HG02588 (cell line): ENCODE results near the gene OGFOD1.

Source experiments
- ATAC-seq: cut with Tn5 transposase; IDR thresholded peaks from one replicate; pipeline ENCODE4 v1.9.1; 2021; ENCODE audit warnings: mild to moderate bottlenecking, moderate library complexity; ENCODE audit not compliant: unreplicated experiment

The OGFOD1 gene

DNA sequence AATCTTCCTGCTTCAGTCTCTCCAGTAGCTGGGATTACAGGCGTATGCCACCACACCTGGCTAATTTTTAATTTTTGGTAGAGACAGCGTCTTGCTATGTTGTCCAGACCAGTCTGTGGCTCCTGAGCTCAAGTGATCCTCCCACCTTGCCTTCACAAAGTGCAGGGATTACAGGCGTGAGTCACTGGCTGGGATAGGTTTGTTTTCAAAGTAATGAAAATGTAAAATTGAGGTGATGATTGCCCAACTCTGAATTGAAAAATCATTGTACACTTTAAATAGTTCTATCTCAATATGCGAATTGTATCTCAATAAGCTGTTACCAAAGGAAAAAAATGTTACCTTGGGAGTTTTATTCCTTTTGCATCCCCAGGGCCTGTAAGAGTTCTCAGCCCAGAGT, 24.8 kb upstream of the OGFOD1 start:
- no peak for ATAC-seq

DNA sequence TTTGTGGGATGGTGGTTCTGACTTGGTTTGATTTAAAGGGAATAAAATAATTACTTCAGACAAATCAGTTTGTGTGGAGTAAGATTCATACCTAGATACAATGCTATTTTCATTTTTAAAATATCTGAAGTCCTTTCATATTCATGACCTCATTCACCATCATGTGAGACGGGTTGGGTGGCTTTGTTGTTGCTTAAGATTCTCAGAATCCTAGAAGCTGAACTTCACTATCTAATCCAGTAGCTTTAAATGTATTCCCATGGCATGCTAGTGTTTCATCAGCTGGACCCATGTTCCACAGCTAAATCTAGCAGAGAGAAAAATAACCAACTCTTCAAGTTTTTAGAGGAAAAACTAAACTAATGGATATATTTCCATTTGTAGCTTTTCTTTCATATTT, 23.3 kb upstream of the OGFOD1 start:
- no peak for ATAC-seq

DNA sequence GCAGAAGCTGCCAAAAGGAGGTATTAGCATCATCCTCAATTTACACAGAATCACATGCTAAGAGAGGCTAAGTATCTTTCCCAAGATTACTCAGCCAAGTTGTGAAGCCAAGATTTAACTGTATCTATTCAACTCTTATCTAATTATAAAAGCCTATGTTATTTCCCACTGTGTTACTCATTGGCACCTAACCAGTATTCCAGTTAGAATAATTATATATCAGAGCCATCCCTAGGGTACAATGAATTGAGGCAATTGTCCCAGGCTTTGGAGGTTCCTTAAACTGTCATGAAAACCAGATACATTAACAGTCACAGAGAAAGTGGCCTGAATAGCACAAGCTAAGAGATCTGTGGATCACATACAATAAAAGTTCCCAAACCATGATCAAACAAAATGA, 15.1 kb upstream of the OGFOD1 start:
- ATAC-seq = no peak

DNA sequence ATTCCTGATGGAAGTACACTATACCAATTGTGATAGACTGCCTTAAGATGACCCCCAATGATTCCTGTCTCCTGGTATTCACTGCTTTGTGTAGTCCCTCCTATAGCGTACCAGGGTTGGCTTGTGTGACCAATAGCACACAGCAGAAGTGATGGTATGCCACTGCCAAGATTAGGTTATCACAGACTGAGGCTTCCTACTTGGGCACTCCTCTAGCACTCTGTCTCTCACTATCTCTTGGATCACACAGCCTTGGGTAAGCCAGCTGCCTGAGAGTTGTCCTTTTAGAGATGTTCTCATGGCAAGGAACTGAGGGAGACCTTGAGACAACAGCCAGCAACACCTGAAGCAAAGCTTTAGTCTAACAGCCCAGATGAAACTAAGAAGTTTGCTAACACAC, 13.3 kb upstream of the OGFOD1 start:
- ATAC-seq = no peak

DNA sequence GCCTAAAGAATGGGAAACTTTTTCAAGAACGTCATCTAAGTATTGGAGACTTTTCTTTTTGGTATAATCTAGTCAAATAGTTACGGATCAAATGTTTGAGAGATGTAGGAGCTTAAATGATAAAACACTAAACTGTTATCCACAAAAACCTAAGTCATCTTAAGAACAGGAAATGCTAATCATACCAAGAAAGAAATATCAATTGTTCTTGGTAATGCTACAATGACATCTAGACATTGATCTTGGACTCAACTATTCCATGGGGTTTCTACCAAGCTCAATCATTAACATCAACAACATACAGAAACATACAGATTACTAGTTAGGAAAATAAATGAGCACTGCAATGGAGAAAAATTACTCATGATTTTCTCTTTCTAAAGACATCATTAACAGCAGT, 4.1 kb upstream of the OGFOD1 start:
- no peak for ATAC-seq

DNA sequence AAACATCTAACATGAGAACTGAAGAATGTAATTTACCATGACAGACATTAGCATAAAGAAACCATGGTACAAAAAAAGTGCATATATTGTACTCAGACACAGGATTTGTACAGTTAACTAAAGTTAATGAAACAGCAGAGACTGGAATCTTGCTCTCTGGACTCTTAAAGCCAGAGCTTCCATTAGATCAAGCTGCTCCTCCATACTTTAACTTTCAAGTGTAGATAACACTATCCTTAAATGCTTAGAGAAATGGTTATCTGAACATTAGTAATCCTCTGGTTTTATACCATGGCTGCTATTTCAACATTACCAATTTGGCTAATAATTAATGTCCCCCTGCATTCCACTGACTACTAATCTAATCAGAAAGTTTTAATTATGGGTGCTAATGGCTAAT, 3.3 kb upstream of the OGFOD1 start:
- no peak for ATAC-seq

DNA sequence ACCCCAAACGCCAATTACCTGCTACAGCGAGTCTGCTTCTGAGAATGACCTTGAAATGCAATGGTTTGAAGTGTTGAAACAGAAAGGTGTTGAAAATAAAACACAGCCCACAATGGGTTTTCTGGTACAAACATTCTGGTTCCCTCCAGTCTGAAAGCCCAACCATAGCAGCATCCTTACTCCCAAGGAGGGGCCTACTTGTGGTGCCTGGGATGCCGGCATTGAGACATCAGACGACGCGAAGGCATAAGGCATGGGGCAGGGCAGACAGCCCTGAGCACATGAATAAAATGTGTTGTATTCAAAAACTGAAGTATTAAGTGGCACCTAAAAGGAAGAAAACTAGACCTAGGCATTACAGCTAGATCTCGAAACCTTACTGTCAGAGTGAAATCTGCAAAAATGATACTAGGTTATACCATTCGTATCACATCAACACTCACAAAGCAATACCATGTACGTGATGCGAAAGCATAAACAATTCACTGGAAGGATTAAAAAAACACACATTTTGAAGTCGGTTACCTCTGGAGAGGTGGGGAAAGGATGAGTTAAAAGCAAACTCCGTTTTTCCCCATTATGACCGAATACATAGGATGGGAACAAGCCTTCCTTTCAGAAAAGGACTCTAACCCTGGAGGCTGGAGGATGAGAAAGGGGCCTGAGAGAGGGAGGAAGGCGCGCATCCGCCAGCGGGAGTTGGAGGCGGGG, 924 bp upstream of the OGFOD1 start:
- peak; percentile 26 for ATAC-seq

DNA sequence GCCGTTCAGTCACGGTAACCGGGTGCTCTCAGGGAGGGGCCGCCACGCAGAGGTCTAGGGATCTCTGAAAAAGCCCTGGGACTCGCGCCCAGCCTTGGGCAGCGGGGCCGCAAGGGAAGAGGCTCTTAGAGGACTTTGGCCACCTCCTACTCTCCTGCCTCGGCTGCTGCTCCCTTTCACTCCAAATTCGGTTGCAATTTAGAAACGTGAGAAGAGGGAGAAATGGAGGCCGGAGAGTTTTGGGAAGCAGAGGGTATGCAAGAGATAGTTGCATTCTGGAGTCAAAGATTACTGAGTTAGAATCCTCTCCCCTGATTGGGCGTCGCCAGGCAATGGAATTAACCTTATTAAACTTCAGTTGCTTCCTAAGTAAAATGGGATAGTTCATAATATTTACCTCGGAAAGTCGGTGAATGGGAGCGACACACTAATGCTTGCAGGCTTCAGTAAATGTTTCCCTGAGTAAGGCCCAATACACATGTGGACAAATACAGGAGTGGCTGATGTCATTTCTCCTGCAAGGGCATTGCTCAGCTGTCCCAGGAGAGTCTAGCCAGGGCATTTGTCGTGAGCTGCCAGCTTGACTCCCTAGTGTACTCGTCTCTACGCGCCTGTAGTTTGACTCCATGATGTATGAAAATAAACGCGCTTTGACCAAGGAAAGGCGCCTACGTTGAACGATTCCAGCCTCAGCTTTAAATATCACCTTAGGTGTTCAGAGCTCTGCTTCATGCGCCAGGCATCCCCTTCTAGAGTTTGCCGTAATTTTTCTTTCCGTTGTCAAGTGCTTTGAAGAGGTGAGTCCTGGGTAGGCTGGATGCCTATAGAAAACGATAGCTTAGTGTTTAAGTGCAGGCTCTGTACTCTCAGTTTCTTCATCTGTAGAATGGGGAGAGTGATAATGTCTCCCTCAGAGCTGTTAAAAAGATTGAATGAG, 667 bp downstream of the OGFOD1 start:
- ATAC-seq = peak; percentile 33

DNA sequence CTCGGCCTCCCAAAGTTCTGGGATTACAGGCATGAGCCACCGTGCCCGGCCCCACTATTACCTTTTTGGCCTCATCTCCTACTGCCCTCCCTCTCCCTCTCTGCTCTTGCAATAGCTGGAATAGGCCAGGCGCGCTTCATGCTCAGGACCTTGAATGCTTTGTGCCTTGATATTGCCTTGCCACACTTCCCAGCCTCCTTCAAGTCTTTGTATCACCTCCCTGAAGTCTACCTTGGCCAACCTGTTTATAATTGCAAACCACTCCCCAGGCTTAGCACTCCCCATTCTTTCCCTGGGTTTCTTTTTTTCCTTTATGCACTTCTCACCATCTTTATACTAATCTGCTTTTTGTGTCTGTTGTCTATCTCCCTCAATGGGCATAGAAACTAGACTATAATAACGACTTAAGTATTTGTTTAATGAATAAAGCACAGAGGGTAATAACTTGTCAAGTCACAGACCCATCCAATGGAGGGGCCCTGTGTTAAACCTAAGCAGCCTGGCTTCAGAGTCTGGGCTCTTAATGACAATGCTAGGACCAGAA, 6.6 kb downstream of the OGFOD1 start:
- no peak for ATAC-seq

DNA sequence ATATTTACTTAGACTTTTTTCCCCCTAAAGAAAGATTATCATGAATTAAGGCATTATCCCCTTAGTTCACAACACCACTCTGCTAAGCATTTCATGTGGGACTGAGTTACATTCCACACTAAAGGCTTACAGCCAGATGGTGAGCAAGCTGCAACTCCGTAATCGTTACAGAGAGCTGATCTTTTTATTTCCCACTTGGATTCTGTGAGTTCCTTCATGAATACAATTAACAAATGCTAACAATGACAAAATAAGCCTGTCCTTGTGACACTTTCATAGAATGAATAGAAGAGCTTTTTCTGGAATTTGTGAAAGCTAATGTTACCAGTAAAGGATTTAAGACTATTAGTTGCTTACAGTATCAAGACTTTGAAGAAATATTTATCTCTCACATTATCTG, 8.7 kb downstream of the OGFOD1 start:
- no peak for ATAC-seq

DNA sequence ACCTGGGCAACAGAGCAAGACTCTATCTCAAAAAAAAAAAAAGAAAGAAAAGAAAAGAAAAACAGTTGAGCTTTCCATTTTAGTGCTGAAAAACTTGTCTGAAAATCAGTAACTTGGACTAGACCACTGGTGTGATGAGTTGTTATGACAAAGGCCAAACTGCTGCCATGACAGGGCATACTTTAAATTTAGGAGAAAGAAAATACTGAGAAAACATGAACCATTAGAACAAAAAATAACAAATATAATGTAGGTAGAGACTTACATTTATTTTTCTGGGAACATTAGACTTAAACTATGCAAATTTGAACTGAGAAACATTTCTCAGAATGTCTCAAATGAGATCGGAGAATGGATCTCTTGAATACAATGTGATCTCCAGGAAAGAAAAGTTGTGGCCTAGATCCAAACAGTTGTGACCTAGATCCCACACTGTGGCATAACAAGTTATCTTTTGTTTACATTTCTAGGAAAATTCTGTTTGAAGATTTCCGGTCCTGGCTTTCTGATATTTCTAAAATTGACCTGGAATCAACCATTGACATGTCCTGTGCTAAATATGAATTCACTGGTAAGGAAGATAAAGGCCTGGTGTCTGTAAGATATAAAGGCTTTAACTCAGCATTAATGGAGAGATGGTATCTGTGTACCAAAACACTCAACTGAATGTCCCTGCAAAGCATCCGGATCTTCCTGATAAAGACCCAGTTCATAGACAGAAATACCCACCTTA, 10.9 kb downstream of the OGFOD1 start:
- ATAC-seq = no peak

DNA sequence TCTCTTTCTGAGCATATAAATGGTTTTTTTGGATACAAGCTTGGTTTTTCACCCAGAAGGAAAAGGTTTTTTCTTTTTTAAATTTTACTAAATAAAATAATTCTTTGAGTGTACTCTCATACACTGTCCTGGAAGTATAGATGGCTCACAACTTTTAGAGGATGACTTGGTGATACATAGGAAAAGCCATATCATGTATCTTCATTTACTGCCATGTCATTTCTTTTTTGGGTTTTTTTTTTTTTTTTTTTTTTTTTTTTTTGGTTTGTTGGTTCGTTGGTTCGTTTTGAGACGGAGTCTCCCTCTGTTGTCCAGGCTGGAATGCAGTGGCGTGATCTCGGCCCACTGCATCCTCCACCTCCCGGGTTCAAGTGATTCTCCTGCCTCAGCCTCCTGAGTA, 11.8 kb downstream of the OGFOD1 start:
- no peak for ATAC-seq

DNA sequence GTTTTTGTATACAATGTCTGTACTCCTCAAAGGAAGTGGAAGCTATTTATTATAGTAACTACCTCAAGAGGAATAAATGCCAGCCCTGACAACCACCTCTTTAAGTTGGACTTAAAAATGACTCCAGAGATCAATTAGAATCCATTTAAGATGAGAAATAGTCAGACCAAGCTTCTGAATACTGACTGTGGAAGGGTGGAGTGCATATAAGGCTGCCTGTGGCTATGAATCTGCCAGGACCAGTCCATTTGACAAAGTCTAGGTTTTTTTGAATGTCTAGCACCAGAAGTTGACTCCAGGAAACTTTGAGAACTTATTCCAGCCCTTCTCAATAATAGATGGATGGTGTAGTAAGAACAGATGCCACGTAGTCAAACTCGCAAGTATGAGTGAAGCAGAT, 15.0 kb downstream of the OGFOD1 start:
- ATAC-seq = no peak

DNA sequence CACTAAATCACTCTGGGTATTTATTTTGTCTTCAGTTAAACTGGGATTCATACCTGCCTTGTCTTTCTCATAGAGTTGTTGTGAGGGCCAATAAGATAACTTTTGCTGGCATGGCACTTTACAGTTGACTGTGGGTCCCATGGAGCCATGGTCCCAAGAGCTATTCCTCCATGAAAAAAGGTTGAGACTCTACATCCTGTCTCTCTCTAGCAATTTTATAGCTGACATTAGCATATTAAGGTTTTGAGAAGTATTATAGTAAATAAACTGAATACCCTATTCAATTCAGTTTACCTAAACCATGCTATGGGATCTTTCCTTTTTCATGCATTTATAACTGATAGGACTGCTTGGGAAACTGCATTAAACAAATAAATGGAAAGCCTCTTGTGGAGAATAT, 17.4 kb downstream of the OGFOD1 start:
- no peak for ATAC-seq

DNA sequence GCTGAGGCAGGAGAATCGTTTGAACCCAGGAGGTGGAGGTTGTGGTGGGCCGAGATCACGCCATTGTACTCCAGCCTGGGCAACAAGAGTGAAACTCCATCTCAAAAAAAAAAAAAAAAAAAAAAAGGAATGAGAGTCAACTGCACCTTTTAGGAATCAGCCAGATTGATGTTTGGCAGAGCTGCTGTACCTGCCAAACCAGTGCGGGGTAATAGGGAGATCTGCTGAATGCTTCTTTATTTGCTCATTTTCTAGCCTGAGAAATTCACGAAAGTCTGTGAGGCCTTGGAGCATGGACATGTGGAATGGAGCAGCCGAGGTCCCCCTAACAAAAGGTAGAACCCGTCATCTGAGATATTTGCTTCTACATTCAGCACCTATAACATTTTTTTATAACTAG, 18.4 kb downstream of the OGFOD1 start:
- no peak for ATAC-seq

DNA sequence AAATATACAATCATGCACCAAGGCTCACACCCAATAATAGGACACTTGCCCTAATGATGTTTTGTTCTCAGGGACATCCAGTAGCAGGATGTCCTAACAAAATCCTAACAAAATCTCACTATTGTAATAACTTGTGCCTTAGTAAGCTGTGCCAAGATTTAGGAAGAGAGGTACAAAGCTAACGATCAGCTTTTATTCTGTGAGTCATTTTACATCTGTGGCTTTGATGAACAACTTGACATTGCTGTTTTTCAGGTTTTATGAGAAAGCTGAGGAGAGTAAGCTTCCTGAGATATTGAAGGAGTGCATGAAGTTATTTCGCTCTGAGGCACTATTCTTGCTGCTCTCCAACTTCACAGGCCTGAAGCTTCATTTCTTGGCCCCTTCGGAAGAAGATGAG, 18.9 kb downstream of the OGFOD1 start:
- ATAC-seq = no peak

DNA sequence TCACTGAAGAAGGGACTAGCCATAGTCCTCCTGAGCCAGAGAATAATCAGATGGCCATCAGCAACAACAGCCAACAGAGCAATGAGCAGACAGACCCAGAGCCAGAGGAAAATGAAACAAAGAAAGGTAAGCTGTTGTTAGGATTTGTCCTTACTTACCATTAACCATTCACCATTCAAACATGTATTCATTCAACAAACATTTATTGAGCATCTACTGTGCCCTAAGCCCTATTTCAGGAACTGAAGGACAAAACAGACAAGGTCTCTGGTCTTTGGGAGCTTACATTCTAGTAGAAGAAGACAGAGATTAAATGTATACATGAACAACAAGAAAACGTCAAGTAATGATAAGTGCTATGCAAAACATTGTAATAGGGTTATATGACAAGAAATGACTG, 19.3 kb downstream of the OGFOD1 start:
- no peak for ATAC-seq

DNA sequence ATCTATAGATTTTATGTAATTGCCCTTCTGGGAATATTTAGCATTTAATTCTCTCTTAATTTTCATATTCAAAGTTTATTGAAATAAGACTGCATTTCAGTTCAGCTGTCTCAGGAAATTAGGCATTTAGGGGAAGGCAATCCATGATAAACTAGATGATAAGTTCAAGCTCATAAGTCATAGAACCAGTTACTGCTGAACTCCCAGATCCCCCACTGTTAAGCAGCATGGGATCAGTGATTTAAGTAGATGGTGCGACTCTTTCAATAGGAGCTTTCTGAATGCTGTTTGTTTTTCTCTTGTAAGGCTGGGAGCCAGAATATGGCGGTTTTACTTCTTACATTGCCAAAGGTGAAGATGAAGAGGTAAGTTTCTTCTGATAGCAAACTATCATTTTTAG, 23.8 kb downstream of the OGFOD1 start:
- ATAC-seq = no peak

DNA sequence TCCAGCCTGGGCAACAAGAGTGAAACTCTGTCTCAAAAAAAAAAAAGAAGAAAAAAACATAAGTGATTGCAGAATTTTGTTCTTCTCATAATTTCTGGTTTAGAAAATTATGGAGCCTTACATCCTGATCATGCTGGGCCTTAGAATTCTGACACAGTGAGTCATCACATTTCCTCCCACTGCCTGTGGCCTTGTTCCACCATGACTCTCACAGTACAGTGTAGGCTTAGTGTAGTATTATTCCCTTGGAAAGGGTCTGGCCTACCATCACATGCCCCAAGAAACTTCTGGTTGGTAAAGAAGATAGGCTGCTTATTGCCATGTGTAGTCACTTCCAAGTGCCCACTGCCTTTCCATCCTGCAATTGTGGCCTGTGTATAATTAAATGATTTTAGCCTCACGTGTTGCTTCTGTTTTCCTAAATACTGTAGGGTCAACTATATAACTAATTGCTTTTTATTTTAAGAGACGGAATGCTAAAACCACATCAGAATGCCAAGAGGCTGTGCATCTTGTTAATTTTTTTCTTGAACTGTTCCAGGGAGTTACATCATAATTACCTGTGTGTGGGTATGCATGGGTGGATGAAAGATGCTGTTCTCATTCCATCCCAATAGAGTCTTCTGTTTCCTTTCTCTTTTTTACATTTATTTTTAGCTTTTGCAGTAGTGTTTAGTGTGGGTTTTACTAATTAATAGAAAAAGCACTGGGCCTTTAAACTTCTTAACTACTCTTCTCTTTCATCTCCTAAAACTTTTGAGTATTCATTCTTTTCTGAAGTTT, 25.9 kb downstream of the OGFOD1 start:
- no peak for ATAC-seq

DNA sequence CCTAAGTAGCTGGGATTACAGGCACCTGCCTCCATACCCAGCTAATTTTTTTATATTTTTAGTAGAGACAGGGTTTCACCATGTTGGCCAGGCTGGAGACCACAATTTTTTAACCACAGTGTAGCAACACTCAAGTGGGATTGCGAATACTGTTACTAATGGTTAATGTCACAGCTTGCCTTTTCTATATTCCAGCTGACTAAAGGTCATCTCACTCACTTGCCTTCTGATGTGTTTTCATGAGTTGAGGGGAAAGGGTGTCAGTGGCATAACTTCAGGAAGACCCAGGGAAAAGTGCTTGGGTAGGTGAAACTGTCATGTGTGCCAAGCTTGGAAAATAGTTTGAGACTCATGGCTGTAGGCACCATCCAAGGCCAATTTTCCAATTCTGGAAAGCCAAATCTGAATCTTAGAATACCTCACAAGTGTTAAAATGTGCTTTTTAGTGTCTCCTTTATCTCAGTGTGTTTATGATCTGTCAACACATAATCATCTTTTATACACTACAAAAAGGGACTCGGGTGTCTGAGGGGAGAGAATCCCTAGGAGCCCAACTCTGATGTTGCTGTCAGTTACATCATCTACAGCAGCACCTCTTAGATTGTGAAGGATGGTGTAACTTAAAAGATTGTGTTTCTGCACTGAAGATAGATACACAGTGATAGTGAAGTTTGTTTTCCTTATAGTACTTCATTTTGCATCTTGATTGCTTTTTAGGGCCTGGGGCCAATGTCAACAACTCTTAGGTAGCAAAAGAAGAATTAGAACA, 27.1 kb downstream of the OGFOD1 start:
- ATAC-seq = no peak
